H9 (cell line): ENCODE data around the gene RFX8. TPM values are rescaled to one million over a fixed set of nuclear protein-coding genes. Genes with fewer than 3 reads are reported as not detected.

Experiments used
- DNase-seq: peaks from one replicate; pipeline ENCODE4 v3.0.0-alpha.2; 2017
- H2AFZ ChIP-seq: one replicate; pipeline ENCODE4 v1.6.1; 2013; ENCODE audit warnings: mild to moderate bottlenecking, low read length, control low read depth, moderate library complexity
- H2AK5ac ChIP-seq: 2 replicates; pipeline ENCODE4 v1.6.1; 2013; ENCODE audit warnings: low read length, control low read depth, mixed read lengths; ENCODE audit not compliant: insufficient read length
- H2BK120ac ChIP-seq: one replicate; pipeline ENCODE4 v1.6.1; 2013; ENCODE audit warnings: low read depth, mild to moderate bottlenecking, low read length, control low read depth, inconsistent platforms; ENCODE audit not compliant: poor library complexity, severe bottlenecking
- H2BK12ac ChIP-seq: 2 replicates; pipeline ENCODE4 v1.6.1; 2013; ENCODE audit warnings: low read length, control low read depth, mixed read lengths, low read depth; ENCODE audit not compliant: insufficient read length
- H2BK15ac ChIP-seq: 2 replicates; pipeline ENCODE4 v1.6.1; 2013; ENCODE audit warnings: low read depth, low read length, control low read depth
- H2BK20ac ChIP-seq: one replicate; pipeline ENCODE4 v1.6.1; 2013; ENCODE audit warnings: low read depth, mild to moderate bottlenecking, low read length, control low read depth, inconsistent platforms; ENCODE audit not compliant: poor library complexity, severe bottlenecking
- H2BK5ac ChIP-seq: 2 replicates; pipeline ENCODE4 v1.6.1; 2013; ENCODE audit warnings: low read length, control low read depth, mixed read lengths; ENCODE audit not compliant: insufficient read length
- H3K14ac ChIP-seq: 2 replicates; pipeline ENCODE4 v1.6.1; 2013; ENCODE audit warnings: low read length, control low read depth; ENCODE audit not compliant: insufficient read depth
- H3K18ac ChIP-seq: 2 replicates; pipeline ENCODE4 v1.6.1; 2013; ENCODE audit warnings: low read depth, mild to moderate bottlenecking, mixed read lengths, low read length, control low read depth; ENCODE audit not compliant: insufficient read length
- H3K23ac ChIP-seq: 2 replicates; pipeline ENCODE4 v1.6.1; 2013; ENCODE audit warnings: low read length, control low read depth, mixed read lengths, low read depth; ENCODE audit not compliant: insufficient read length
- H3K23me2 ChIP-seq: 2 replicates; pipeline ENCODE4 v1.6.1; 2013; ENCODE audit warnings: low read depth, mild to moderate bottlenecking, mixed read lengths, low read length, control low read depth; ENCODE audit not compliant: insufficient read length, poor library complexity, severe bottlenecking
- H3K27ac ChIP-seq: 2 replicates; pipeline ENCODE4 v1.5.1; 2013; ENCODE audit warnings: low read length, control low read depth, mixed read lengths, low read depth; ENCODE audit not compliant: insufficient read length
- H3K27me3 ChIP-seq: 2 replicates; pipeline ENCODE4 v1.6.1; 2013; ENCODE audit warnings: low read length, control low read depth, inconsistent platforms; ENCODE audit not compliant: insufficient read depth
- H3K4ac ChIP-seq: 2 replicates; pipeline ENCODE4 v1.6.1; 2013; ENCODE audit warnings: low read depth, mild to moderate bottlenecking, control low read depth, inconsistent platforms, low read length, moderate library complexity
- H3K4me1 ChIP-seq: 2 replicates; pipeline ENCODE4 v1.6.1; 2013; ENCODE audit warnings: low read length, control low read depth, inconsistent platforms; ENCODE audit not compliant: insufficient read depth
- H3K4me2 ChIP-seq: 2 replicates; pipeline ENCODE4 v1.6.1; 2013; ENCODE audit warnings: low read length, control low read depth, mixed read lengths; ENCODE audit not compliant: insufficient read length, insufficient read depth
- H3K56ac ChIP-seq: 2 replicates; pipeline ENCODE4 v1.6.1; 2013; ENCODE audit warnings: low read depth, mild to moderate bottlenecking, mixed read lengths, low read length, control low read depth; ENCODE audit not compliant: insufficient read length
- H3K79me1 ChIP-seq: 2 replicates; pipeline ENCODE4 v1.6.1; 2013; ENCODE audit warnings: low read depth, mild to moderate bottlenecking, moderate library complexity, low read length, control low read depth, inconsistent platforms; ENCODE audit not compliant: insufficient read depth, poor library complexity, severe bottlenecking
- H3K79me2 ChIP-seq: 2 replicates; pipeline ENCODE4 v1.6.1; 2013; ENCODE audit warnings: low read length, control low read depth, inconsistent platforms; ENCODE audit not compliant: insufficient read depth
- H3K9ac ChIP-seq: 2 replicates; pipeline ENCODE4 v1.6.1; 2013; ENCODE audit warnings: low read length, control low read depth, mixed read lengths; ENCODE audit not compliant: insufficient read length; ENCODE audit errors: extremely low read depth
- H3K9me3 ChIP-seq: one replicate; pipeline ENCODE4 v1.6.1; 2013; ENCODE audit warnings: low read depth, low read length, inconsistent platforms; ENCODE audit not compliant: control insufficient read depth
- H3T11ph ChIP-seq: one replicate; pipeline ENCODE4 v1.6.1; 2013; ENCODE audit warnings: mild to moderate bottlenecking, low read length, control low read depth, inconsistent platforms
- H4K20me1 ChIP-seq: one replicate; pipeline ENCODE4 v1.6.1; 2013; ENCODE audit not compliant: control insufficient read depth, insufficient read length, insufficient read depth
- H4K5ac ChIP-seq: 2 replicates; pipeline ENCODE4 v1.6.1; 2013; ENCODE audit warnings: low read depth, mild to moderate bottlenecking, mixed read lengths, low read length, control low read depth; ENCODE audit not compliant: insufficient read length
- H4K8ac ChIP-seq: replicated peaks from 2 replicates; pipeline ENCODE4 v1.6.1; 2013; ENCODE audit warnings: low read length, control low read depth, mixed read lengths, low read depth; ENCODE audit not compliant: insufficient read length
- H4K91ac ChIP-seq: 2 replicates; pipeline ENCODE4 v1.6.1; 2013; ENCODE audit warnings: low read depth, mild to moderate bottlenecking, moderate library complexity, mixed read lengths, low read length, control low read depth; ENCODE audit not compliant: insufficient read length
- H3K27ac Mint-ChIP-seq, 3 experiments: 2 replicates in 2 of 3; 3 replicates in 1 of 3; pipeline ENCODE4 v1.8.0; 2020 to 2021; ENCODE audit warnings: mixed read lengths in 3 of 3, mild to moderate bottlenecking in 1 of 3, moderate library complexity in 1 of 3
- H3K27me3 Mint-ChIP-seq: 2 replicates; pipeline ENCODE4 v1.8.0; 2021; ENCODE audit warnings: low read depth, mild to moderate bottlenecking, moderate library complexity, mixed read lengths
- H3K36me3 Mint-ChIP-seq, 3 experiments: 2 replicates in 2 of 3; 3 replicates in 1 of 3; pipeline ENCODE4 v1.8.0; 2020 to 2021; ENCODE audit warnings: low read depth in 3 of 3, mixed read lengths in 3 of 3; ENCODE audit not compliant: insufficient read depth in 1 of 3
- H3K4me1 Mint-ChIP-seq, 2 experiments: 2 replicates each; pipeline ENCODE4 v1.8.0; 2020; ENCODE audit warnings: mixed read lengths in 2 of 2
- H3K4me3 Mint-ChIP-seq, 2 experiments: 2 replicates in 1 of 2; 3 replicates in 1 of 2; pipeline ENCODE4 v1.8.0; 2020 to 2021; ENCODE audit warnings: mild to moderate bottlenecking in 2 of 2, mixed read lengths in 2 of 2, moderate library complexity in 1 of 2
- H3K9me3 Mint-ChIP-seq, 2 experiments: 2 replicates in 1 of 2; 3 replicates in 1 of 2; pipeline ENCODE4 v1.8.0; 2020; ENCODE audit warnings: mild to moderate bottlenecking in 2 of 2, mixed read lengths in 2 of 2, moderate library complexity in 1 of 2
- CTCF ChIP-seq: fragments of 200-600 bp; sonication (generic); conservative IDR thresholded peaks from 3 replicates; pipeline ENCODE4 v1.8.0; 2021; ENCODE audit warnings: antibody characterized with exemption, mild to moderate bottlenecking
- WGBS: extraction: QIAGEN DNeasy Blood & Tissue Kit; methylation state at CpG from one replicate; pipeline ENCODE4 v1.1.7; 2013; ENCODE audit warnings: missing lambda C conversion rate, low lambda C conversion rate, mixed read lengths; ENCODE audit not compliant: insufficient read length; ENCODE audit errors: extremely low coverage; 5-methylcytosine and 5-hydroxymethylcytosine counted together
- total RNA-seq: library from RNA; stranded (reverse); gene quantifications from 2 replicates; pipeline ENCODE4 v1.2.1, GENCODE V29; 2021

The RFX8 gene
- total RNA-seq, 1 experiment from 2014 or later, result 0.22 TPM

DNA sequence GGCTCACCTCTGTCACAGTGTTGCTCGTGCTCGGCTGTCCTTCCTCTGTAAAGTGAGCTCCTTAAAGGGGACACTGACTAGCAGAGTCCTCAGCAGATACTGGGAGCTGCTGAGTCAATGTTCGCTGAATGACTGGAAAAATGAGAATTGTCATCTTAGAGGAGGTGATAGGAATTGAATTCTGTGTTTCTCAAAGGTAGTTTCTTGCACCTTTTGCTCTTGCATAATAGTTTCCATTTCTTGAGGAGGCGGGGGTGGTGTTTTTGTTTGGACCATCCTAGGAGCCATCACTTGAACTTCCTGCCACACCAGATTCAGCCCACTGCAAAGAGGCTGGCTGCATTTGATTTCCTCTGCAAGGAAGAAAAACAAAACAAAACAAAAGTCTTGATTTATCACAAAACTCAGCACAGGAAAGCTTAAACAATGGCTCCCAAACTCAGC lies 11.4 kb upstream of the RFX8 start:
- Mint-ChIP-seq H3K27ac (peak overlapping the region in 2 of 3 experiments; percentile 12 to 18; a peak in 2 of 7 replicates), H3K27me3 (no peaks in the 10 kb centered on the region; the same call in none of the 2 replicates), H3K4me3 (no peak overlapping the region), H3K36me3 (no peaks in the 10 kb centered on the region), H3K4me1 (no peaks in the 10 kb centered on the region; a peak in 1 of 4 replicates), H3K9me3 (no peaks in the 10 kb centered on the region; a peak in 1 of 5 replicates)
- Histone ChIP-seq H3K14ac (no peak overlapping the region; the same call in 1 of the 2 replicates), H2BK5ac (no peak overlapping the region), H2BK12ac (no peak overlapping the region), H3T11ph (no peak overlapping the region), H3K9me3 (no peaks in the 10 kb centered on the region), H3K9ac (no peak overlapping the region), H3K56ac (no peak overlapping the region), H3K27ac (no peak overlapping the region), H2BK120ac (no peak overlapping the region), H3K4me2 (no peak overlapping the region), H4K20me1 (no peaks in the 10 kb centered on the region), H3K18ac (no peak overlapping the region), H3K27me3 (no peaks in the 10 kb centered on the region), H4K5ac (no peak overlapping the region), H2BK15ac (no peak overlapping the region), H2BK20ac (no peak overlapping the region), H2AFZ (no peak overlapping the region), H3K23me2 (no peaks in the 10 kb centered on the region), H2AK5ac (no peak overlapping the region), H4K91ac (no peak overlapping the region), H4K8ac (no peak overlapping the region), H3K4ac (no peak overlapping the region), H3K79me1 (no peaks in the 10 kb centered on the region), H3K23ac (no peak overlapping the region), H3K4me1 (no peaks in the 10 kb centered on the region; the same call in 1 of the 2 replicates), H3K79me2 (no peaks in the 10 kb centered on the region)
- WGBS, result no CpG with 5 or more reads among the region's 4 CpGs
- TF ChIP-seq CTCF, result no peak
- DNase-seq, result no peak
